Neural cell (in vitro differentiated cells): Measurements from ENCODE around the gene ELK3. TPM values are rescaled to one million over a fixed set of nuclear protein-coding genes. Genes with fewer than 3 reads are reported as not detected.

Experiments used
- H2AFZ ChIP-seq: fragments of 200-600, 300-800 bp; sonication (generic), shearing (Covaris generic); 2 replicates; pipeline ENCODE4 v1.6.0; 2014; ENCODE audit warnings: low read depth, mild to moderate bottlenecking, antibody characterized with exemption, low read length, moderate library complexity
- H3F3A ChIP-seq: fragments of 200-600 bp; shearing (Covaris generic); 2 replicates; pipeline ENCODE4 v1.6.1; 2016; ENCODE audit warnings: mild to moderate bottlenecking, moderate library complexity, mixed read lengths, antibody characterized with exemption, low read length; ENCODE audit not compliant: insufficient read depth, poor library complexity, severe bottlenecking
- H3K27ac ChIP-seq: fragments of 200-600, 300-800 bp; sonication (generic), shearing (Covaris generic); 2 replicates; pipeline ENCODE4 v1.5.1; 2014; ENCODE audit warnings: mild to moderate bottlenecking, low read length, moderate library complexity
- H3K27me3 ChIP-seq: fragments of 300-800, 200-600 bp; sonication (generic), shearing (Covaris generic); 2 replicates; pipeline ENCODE4 v1.6.0; 2014; ENCODE audit warnings: mild to moderate bottlenecking, low read depth, low read length, moderate library complexity; ENCODE audit not compliant: insufficient read depth
- H3K36me3 ChIP-seq: fragments of 300-800, 200-600 bp; sonication (generic), shearing (Covaris generic); 2 replicates; pipeline ENCODE4 v1.5.1; 2014; ENCODE audit warnings: mild to moderate bottlenecking, antibody characterized with exemption, low read length, moderate library complexity; ENCODE audit not compliant: insufficient read depth
- H3K4me2 ChIP-seq: fragments of 300-800, 200-600 bp; sonication (generic), shearing (Covaris generic); 2 replicates; pipeline ENCODE4 v1.6.0; 2014; ENCODE audit warnings: mild to moderate bottlenecking, low read length
- H3K4me3 ChIP-seq: fragments of 300-800, 200-600 bp; sonication (generic), shearing (Covaris generic); 2 replicates; pipeline ENCODE4 v1.5.1; 2014; ENCODE audit warnings: mild to moderate bottlenecking, low read length, moderate library complexity
- H3K79me2 ChIP-seq: fragments of 200-600 bp; shearing (Covaris generic); replicated peaks from 2 replicates; pipeline ENCODE4 v1.6.0; 2014; ENCODE audit warnings: mild to moderate bottlenecking, low read length, moderate library complexity; ENCODE audit not compliant: insufficient read depth
- H3K9ac ChIP-seq: fragments of 300-800, 200-600 bp; sonication (generic), shearing (Covaris generic); 2 replicates; pipeline ENCODE4 v1.6.1; 2016; ENCODE audit warnings: mild to moderate bottlenecking, low read length, mixed read lengths
- H3K9me2 ChIP-seq: fragments of 200-600 bp; shearing (Covaris generic); 2 replicates; pipeline ENCODE4 v1.6.1; 2016; ENCODE audit warnings: mild to moderate bottlenecking, low read length, mixed read lengths; ENCODE audit not compliant: insufficient read depth
- H3K9me3 ChIP-seq: fragments of 200-600, 300-800 bp; sonication (generic), shearing (Covaris generic); 2 replicates; pipeline ENCODE4 v1.6.1; 2016; ENCODE audit warnings: mild to moderate bottlenecking, mixed run types, low read length, moderate library complexity, mixed read lengths
- H4K20me1 ChIP-seq: fragments of 200-600 bp; shearing (Covaris generic); 2 replicates; pipeline ENCODE4 v1.6.1; 2016; ENCODE audit warnings: mild to moderate bottlenecking, mixed run types; ENCODE audit not compliant: insufficient read depth
- EP300 ChIP-seq: fragments of 450-650 bp; conservative IDR thresholded peaks from 2 replicates; pipeline ENCODE4 v1.6.1; 2014; ENCODE audit warnings: antibody characterized with exemption, mild to moderate bottlenecking, moderate library complexity; ENCODE audit not compliant: poor library complexity, severe bottlenecking
- EZH2 ChIP-seq: fragments of 200-600, 300-800 bp; shearing (Covaris generic), sonication (generic); IDR thresholded peaks from 2 replicates; pipeline ENCODE4 v1.6.1; 2014; ENCODE audit warnings: antibody characterized with exemption, low read length, borderline replicate concordance, mild to moderate bottlenecking; ENCODE audit not compliant: insufficient read depth, poor library complexity, severe bottlenecking
- MXI1 ChIP-seq: fragments of 450-650 bp; conservative IDR thresholded peaks from 2 replicates; pipeline ENCODE4 v1.6.1; 2014; ENCODE audit warnings: antibody characterized with exemption, mild to moderate bottlenecking; ENCODE audit not compliant: poor library complexity, severe bottlenecking
- POLR2AphosphoS5 ChIP-seq: IDR thresholded peaks from 2 replicates; pipeline ENCODE4 v1.6.1; 2012
- RAD21 ChIP-seq: fragments of 450-650 bp; conservative IDR thresholded peaks from 2 replicates; pipeline ENCODE4 v1.6.1; 2014; ENCODE audit warnings: antibody characterized with exemption, mild to moderate bottlenecking, moderate library complexity
- SMC3 ChIP-seq: fragments of 450-650 bp; conservative IDR thresholded peaks from 2 replicates; pipeline ENCODE4 v1.6.1; 2014; ENCODE audit warnings: antibody characterized with exemption, mild to moderate bottlenecking, moderate library complexity; ENCODE audit not compliant: poor library complexity
- TAF1 ChIP-seq: IDR thresholded peaks from 2 replicates; pipeline ENCODE4 v1.6.1; 2012; ENCODE audit warnings: low read depth
- polyA plus RNA-seq: library from polyadenylated mRNA; depleted of rRNA; stranded (reverse); fragments of >200 nt; gene quantifications from 2 replicates; pipeline ENCODE4 v1.2.3, GENCODE V29; 2014
- TF ChIP-seq, protein P1 (sequence below): IDR thresholded peaks from 2 replicates; pipeline ENCODE4 v1.6.1; 2012; ENCODE audit warnings: borderline replicate concordance
- TF ChIP-seq, protein P2 (sequence below): fragments of 450-650 bp; IDR thresholded peaks from 2 replicates; pipeline ENCODE4 v1.5.1; 2014; ENCODE audit warnings: antibody characterized with exemption, mild to moderate bottlenecking, moderate library complexity; ENCODE audit not compliant: poor library complexity, severe bottlenecking

Gene ELK3
- polyA plus RNA-seq, 1 donor from 2014 or later = 0.10 TPM

- Histone ChIP-seq H3K9me2 (no peaks in the 10 kb centered on the region), H3K9ac (no peak overlapping the region), H4K20me1 (no peaks in the 10 kb centered on the region), H2AFZ (no peak overlapping the region), H3K4me3 (no peak overlapping the region), H3K27me3 (peaks cover 37% of the 10 kb centered on the region), H3K27ac (no peak overlapping the region), H3K36me3 (no peaks in the 10 kb centered on the region), H3K4me2 (no peak overlapping the region), H3K9me3 (no peaks in the 10 kb centered on the region), H3K79me2 (no peaks in the 10 kb centered on the region), H3F3A (no peaks in the 10 kb centered on the region)
- no peak for TF ChIP-seq POLR2AphosphoS5
- TF ChIP-seq, protein P1, sequence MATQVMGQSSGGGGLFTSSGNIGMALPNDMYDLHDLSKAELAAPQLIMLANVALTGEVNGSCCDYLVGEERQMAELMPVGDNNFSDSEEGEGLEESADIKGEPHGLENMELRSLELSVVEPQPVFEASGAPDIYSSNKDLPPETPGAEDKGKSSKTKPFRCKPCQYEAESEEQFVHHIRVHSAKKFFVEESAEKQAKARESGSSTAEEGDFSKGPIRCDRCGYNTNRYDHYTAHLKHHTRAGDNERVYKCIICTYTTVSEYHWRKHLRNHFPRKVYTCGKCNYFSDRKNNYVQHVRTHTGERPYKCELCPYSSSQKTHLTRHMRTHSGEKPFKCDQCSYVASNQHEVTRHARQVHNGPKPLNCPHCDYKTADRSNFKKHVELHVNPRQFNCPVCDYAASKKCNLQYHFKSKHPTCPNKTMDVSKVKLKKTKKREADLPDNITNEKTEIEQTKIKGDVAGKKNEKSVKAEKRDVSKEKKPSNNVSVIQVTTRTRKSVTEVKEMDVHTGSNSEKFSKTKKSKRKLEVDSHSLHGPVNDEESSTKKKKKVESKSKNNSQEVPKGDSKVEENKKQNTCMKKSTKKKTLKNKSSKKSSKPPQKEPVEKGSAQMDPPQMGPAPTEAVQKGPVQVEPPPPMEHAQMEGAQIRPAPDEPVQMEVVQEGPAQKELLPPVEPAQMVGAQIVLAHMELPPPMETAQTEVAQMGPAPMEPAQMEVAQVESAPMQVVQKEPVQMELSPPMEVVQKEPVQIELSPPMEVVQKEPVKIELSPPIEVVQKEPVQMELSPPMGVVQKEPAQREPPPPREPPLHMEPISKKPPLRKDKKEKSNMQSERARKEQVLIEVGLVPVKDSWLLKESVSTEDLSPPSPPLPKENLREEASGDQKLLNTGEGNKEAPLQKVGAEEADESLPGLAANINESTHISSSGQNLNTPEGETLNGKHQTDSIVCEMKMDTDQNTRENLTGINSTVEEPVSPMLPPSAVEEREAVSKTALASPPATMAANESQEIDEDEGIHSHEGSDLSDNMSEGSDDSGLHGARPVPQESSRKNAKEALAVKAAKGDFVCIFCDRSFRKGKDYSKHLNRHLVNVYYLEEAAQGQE = no peak
- TF ChIP-seq EP300 = no peak
- no peak for TF ChIP-seq RAD21
- TF ChIP-seq SMC3 = no peak
- no peak for TF ChIP-seq EZH2
- TF ChIP-seq, protein P2, sequence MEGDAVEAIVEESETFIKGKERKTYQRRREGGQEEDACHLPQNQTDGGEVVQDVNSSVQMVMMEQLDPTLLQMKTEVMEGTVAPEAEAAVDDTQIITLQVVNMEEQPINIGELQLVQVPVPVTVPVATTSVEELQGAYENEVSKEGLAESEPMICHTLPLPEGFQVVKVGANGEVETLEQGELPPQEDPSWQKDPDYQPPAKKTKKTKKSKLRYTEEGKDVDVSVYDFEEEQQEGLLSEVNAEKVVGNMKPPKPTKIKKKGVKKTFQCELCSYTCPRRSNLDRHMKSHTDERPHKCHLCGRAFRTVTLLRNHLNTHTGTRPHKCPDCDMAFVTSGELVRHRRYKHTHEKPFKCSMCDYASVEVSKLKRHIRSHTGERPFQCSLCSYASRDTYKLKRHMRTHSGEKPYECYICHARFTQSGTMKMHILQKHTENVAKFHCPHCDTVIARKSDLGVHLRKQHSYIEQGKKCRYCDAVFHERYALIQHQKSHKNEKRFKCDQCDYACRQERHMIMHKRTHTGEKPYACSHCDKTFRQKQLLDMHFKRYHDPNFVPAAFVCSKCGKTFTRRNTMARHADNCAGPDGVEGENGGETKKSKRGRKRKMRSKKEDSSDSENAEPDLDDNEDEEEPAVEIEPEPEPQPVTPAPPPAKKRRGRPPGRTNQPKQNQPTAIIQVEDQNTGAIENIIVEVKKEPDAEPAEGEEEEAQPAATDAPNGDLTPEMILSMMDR = no peak
- TF ChIP-seq MXI1 = no peak
- TF ChIP-seq TAF1 = no peak
These were observed 4.8 kb downstream of the ELK3 start for GRCh38 chr12:96198965-96199364.

DNA sequence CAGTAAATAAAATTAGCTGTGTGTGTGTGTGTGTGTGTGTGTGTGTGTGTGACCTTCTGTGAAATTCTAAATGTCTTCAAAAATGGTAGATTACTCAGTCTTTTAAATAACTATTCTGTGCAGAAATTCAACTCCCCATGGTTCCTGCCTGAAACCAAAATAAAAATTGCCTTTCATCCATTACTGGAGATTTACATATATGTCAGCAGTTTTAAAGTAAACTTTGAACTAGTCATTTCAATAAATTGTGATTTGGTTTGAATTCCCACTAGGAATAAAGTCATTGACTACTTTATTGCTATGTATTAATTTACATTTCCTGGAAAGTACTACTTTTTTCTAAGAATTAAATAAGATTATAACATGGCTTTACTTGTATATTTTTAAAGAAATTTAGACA, 5.3 kb downstream of the ELK3 start:
- Histone ChIP-seq H3K4me3 (no peak overlapping the region), H2AFZ (no peak overlapping the region), H3K36me3 (no peaks in the 10 kb centered on the region), H3K27ac (no peak overlapping the region), H3K79me2 (no peaks in the 10 kb centered on the region), H3K27me3 (peaks cover 34% of the 10 kb centered on the region), H3K9me2 (no peaks in the 10 kb centered on the region), H4K20me1 (no peaks in the 10 kb centered on the region), H3K4me2 (no peak overlapping the region), H3K9me3 (no peaks in the 10 kb centered on the region), H3K9ac (no peak overlapping the region), H3F3A (no peaks in the 10 kb centered on the region)
- TF ChIP-seq TAF1 (no peak), MXI1 (no peak), EZH2 (no peak), POLR2AphosphoS5 (no peak), EP300 (no peak), RAD21 (no peak), SMC3 (no peak)
- TF ChIP-seq, protein P1 = no peak
- TF ChIP-seq, protein P2 = no peak
